ENCODE results near the gene TMPRSS11E.
"Not testable (repeated sequence)": the region's sequence is repeated elsewhere in the genome, so short reads cannot be mapped to it uniquely, and the experiment has no call there.

Gene TMPRSS11E

GRCh38 chr4:68462691-68463090, 15.4 kb downstream of the TMPRSS11E start:
- no peak for DNase-seq

DNA sequence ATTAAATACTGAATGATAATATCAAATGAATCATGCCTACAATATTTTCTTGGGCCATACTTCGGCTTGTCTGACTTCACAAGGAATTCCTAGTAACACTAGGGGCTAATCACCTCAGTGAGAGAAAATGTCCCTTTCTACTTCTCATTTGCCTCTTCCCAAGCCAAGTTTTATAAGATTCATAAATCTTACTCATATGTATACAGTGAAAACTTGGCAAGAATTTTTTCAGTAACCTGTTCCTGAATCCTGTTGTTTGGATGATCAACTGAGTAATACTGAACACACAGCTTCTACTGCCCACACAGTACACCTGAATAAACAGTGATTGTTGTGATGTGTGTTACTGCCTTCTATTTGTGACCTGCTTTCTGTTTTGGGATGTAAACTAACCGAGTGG, 16.5 kb downstream of the TMPRSS11E start:
- DNase-seq, result no peak

DNA sequence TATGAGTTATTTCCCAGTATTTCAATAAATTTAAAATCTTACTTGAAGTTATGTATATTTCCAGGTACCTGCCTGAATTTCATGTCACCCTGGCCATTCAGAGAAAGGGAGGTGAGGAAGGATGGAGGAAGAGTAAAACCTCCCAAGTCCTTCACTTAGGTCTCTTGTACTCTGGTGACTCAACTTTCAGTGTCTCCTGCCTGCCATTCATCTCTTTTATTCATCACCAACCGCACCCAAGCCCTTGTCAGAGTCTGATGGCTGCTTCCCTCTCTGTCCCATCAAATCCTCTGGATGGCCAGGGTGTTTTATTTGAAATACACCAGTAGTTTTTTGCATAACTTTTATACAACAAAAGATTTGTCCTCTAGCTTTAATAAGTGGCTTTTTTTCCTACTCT, 17.8 kb downstream of the TMPRSS11E start:
- no peak for DNase-seq

DNA sequence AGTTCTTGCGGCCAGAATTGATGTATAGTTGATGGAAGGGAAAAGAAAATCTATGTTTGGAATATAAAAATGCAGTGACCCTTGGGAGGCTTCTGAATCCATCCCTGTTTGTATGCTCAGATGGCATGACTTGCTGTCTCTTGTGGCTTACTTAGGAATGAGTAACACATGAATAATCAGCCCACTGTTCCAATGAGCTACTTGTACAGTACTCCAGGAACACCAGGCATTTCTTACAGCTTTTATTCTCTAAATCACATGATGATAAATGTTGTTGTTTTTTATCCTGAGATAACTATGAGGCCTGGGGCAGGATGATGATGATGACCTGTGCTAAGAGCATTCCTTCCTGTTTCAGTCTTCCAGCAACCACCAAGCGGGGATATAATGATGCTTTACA, 18.9 kb downstream of the TMPRSS11E start:
- DNase-seq, result no peak

GRCh38 chr4:68466751-68467150, 19.5 kb downstream of the TMPRSS11E start:
- no peak for DNase-seq

DNA sequence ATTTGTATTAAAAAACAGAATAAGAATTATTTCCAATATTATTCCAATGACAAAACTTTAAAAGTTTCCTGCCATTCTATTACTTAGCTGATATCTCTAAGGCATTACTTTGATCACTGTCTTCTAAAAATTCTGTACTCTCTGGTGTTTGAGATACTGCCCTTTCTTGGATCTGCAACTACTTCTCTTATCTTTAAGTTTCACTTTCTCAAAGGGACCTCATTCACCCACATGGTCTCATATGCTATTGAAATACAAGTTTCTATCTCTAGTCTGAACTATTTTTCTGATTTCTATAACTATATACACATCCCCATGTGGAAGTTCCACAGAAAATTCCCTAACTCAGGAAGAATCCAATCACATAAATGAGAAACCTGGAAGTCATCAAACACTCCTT, 22.2 kb downstream of the TMPRSS11E start:
- DNase-seq, result no peak

DNA sequence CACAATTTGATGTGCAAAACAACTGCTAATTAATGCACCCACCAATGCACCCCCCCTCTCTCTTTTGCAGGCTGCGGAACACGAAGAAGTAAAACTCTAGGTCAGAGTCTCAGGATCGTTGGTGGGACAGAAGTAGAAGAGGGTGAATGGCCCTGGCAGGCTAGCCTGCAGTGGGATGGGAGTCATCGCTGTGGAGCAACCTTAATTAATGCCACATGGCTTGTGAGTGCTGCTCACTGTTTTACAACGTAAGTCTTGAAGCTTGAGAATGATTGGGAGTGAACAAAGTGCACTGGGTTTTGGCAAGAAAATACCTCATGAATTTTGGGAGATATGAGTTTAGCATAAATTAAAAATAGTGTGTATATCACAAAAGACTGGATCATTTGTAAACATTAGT, 28.9 kb downstream of the TMPRSS11E start:
- no peak for DNase-seq

- DNase-seq, result no peak
These were observed 42.1 kb downstream of the TMPRSS11E start for GRCh38 chr4:68489338-68489737.

DNA sequence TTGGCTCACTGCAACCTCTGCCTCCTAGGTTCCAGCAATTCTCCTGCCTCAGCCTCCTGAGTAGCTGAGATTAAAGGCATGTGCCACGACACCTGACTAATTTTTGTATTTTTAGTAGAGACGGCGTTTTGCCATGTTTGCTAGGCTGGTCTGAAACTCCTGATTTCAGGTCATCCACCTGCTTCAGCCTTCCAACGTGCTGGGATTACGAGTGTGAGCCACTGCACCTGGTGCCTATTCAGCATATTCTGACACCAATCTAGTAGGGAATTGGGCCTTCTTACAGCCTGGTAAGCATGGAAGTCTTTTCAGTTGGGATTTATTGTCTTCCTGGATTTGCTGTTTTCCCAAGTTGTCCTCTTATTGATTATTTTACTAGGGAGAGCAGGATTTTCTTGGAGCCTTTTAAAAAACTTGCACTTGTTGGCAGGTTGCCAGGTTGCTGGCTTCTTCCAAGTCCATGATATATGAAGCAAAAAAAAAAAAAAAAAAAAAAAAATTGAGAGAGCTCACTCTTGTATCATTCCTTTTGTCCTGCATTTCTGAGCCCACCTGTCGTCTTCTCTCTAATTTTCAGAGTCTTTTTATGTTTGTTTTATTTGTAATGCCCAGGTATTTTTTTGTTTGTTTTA, 43.7 kb downstream of the TMPRSS11E start:
- no peak for DNase-seq

- DNase-seq, result no peak
These were observed 47.4 kb downstream of the TMPRSS11E start for GRCh38 chr4:68494688-68495087.

DNA sequence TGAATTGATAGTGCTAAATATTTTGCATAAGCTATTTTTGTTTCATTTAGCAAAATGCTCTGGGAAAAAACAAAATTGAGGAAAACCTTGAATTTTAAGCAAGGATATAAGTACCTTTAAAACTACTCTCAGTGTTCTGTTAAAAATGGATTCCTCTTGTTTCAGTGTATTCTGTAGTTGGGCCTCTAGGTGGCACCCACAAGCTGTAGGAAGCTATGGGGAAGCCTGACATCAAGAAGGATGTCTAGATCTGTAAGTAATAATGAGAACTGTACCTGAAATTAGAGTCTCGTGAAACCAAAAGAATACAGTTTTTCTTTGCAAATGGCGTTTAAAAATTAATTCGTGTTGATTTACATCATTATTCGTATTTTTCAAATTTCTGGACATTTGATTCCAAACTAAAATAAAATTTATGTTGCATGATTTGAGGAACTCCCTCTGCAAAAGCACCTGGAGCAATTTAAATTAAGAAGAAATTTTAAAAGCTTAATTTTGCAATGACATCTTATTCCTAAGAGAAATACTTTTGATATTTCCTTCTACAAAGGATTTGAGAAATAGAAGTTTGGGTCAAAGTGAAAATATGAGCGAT, 51.2 kb downstream of the TMPRSS11E start:
- DNase-seq, result peak; percentile 68

GRCh38 chr4:68499021-68499420, 51.8 kb downstream of the TMPRSS11E start:
- no peak for DNase-seq

DNA sequence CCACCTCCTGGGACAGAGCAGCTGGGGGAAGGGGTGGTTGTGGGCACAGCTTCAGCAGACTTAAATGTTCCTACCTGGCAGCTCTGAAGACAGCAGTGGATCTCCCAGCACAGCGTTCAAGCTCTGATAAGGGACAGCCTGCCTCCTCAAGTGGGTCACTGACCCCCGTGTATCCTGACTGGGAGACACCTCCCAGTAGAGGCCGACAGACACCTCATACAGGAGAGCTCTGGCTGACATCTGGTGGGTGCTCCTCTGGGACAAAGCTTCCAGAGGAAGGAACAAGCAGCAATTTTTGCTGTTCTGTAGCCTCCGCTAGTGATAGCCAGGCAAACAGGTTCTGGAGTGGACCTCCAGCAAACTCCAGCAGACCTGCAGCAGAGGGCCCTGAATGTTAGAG, 56.2 kb downstream of the TMPRSS11E start:
- DNase-seq, result not testable (repeated sequence)

DNA sequence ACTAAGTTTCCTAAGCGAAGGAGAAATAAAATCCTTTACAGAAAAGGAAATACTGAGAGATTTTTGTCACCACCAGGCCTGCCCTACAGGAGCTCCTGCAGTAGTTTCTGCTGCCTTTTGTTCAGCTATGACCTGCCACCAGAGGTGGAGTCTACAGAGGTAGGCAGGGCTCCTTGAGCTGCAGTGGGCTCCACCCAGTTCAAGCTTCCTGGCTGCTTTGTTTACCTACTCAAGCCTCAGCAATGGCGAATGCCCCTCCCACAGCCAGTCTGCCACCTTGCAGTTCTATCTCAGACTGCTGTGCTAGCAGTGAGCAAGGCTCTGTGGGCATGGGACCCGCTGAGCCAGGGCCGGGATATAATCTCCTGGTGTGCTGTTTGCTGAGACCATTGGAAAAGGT, 57.6 kb downstream of the TMPRSS11E start:
- DNase-seq, result not testable (repeated sequence)

DNA sequence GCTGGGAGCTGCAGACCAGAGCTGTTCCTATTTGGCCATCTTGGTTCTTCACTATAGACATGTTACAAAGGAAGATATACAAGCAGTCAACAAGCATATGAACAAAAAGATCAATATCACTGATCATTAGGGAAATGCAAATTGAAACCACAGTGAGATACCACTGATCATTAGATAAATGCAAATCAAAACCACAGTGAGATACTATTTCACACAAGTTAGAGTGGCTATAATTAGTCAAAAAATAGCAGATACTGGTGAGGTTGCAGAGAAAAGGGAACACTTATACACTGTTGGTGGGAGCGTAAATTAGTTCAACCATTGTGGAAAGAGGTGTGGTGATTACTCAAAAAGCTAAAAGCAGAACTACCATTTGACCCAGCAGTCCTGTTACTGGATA, 58.2 kb downstream of the TMPRSS11E start:
- not testable (repeated sequence) for DNase-seq

DNA sequence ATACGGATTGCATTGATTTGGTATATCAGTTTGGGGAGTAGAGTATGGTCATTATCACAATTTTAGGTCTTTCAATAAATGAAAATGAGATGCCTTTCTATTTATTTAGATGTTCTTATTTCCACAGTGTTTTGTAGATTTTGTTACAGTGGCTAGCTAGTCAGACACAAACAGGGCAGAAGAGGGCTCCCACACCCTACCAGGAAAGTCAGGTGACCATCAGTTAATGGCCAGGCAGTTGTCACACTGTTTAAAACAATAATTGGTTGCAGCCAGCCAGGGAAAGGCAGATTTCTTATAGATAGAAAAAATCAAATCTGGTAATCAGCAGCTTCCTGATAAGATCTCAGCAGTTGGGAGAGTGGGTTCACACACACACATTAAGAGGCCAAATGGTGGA, 71.6 kb downstream of the TMPRSS11E start:
- no peak for DNase-seq

- DNase-seq, result no peak
These were observed 73.7 kb downstream of the TMPRSS11E start for GRCh38 chr4:68520985-68521384.

DNA sequence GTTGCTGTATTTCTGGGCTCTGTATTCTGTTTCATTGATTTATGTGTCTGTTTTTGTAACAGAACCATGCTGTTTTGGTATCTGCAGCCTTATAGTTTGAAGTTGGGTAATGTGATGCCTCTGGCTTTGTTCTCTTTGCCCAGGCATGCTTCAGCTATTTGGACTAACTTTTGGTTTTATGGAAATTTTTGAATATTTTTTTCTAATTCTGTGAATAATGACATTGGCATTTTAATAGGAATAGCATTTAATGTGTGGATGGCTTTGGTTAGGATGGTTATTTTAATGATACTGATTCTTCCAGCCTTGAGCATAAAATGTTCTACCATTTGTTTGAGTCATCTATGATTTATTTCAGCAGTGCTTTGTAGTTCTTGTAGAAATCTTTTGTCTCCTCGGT, 75.0 kb downstream of the TMPRSS11E start:
- DNase-seq, result not testable (repeated sequence)

DNA sequence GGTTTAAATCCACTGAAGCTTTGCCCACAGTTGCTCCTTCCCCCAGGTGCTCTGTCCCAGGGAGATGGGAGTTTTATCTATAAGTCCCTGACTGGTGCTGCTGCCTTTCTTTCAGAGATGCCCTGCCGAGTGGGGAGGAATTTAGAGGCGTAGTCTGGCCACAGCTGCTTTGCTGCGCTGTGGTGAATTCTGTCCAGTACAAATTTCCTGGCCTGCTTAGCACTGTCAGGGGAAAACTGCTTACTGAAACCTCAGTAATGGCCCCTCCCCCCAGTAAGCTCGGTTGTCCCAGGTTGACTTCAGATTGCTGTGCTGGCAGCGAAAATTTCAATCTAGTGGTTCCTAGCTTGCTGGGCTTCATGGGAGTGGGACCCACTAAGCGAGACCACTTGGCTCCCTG, 88.7 kb downstream of the TMPRSS11E start:
- DNase-seq, result no peak

- DNase-seq, result no peak
These were observed 89.1 kb downstream of the TMPRSS11E start for GRCh38 chr4:68536375-68536774.

DNA sequence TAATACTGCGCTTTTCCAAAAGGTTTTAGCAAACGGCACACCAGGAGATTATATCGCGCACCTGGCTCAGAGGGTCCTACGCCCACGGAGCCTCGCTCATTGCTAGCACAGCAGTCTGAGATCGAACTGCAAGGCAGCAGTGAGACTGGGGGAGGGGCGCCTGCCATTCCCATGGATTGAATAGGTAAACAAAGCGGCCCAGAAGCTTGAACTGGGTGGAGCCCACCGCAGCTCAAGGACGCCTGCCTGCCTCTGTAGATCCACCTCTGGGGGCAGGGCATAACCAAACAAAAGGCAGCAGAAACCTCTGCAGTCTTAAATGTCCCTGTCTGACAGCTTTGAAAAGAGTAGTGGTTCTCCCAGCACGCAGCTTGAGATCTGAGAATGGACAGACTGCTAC, 95.5 kb downstream of the TMPRSS11E start:
- DNase-seq, result not testable (repeated sequence)

All from activated CD4-positive, alpha-beta T cell treated with anti-CD3 and anti-CD28 coated beads for 48 hours (primary cell).